GM19468 (cell line): Measurements from ENCODE around the gene FGF9.

Experiments used
- ATAC-seq: cut with Tn5 transposase; IDR thresholded peaks from one replicate; pipeline ENCODE4 v1.9.1; 2021; ENCODE audit warnings: mild to moderate bottlenecking, moderate library complexity, moderate number of reproducible peaks; ENCODE audit not compliant: unreplicated experiment; ENCODE audit errors: extremely low read depth

FGF9 gene

GRCh38 chr13:21701460-21701859 lies 30.6 kb downstream of the FGF9 start:
- no peak for ATAC-seq

- no peak for ATAC-seq
These were observed 33.0 kb downstream of the FGF9 start for GRCh38 chr13:21703846-21704245.

GRCh38 chr13:21707586-21707985 lies 36.7 kb downstream of the FGF9 start:
- no peak for ATAC-seq

GRCh38 chr13:21709697-21710096 lies 38.8 kb downstream of the FGF9 start:
- no peak for ATAC-seq

GRCh38 chr13:21710163-21710562 lies 39.3 kb downstream of the FGF9 start:
- no peak for ATAC-seq

GRCh38 chr13:21717817-21718216 lies 46.9 kb downstream of the FGF9 start:
- ATAC-seq = no peak

- no peak for ATAC-seq
These were observed 48.6 kb downstream of the FGF9 start for GRCh38 chr13:21719463-21719862.

GRCh38 chr13:21723807-21724505 lies 53.1 kb downstream of the FGF9 start:
- no peak for ATAC-seq

GRCh38 chr13:21730186-21730880 lies 59.5 kb downstream of the FGF9 start:
- ATAC-seq = no peak

- no peak for ATAC-seq
These were observed 62.8 kb downstream of the FGF9 start for GRCh38 chr13:21733475-21734263.

GRCh38 chr13:21734961-21735360 lies 64.1 kb downstream of the FGF9 start:
- ATAC-seq = no peak

GRCh38 chr13:21735701-21736401 lies 65.0 kb downstream of the FGF9 start:
- no peak for ATAC-seq

- ATAC-seq = no peak
These were observed 66.1 kb downstream of the FGF9 start for GRCh38 chr13:21736926-21737325.

GRCh38 chr13:21738630-21739029 lies 67.8 kb downstream of the FGF9 start:
- ATAC-seq = no peak

- ATAC-seq = no peak
These were observed 68.9 kb downstream of the FGF9 start for GRCh38 chr13:21739771-21740170.

- ATAC-seq = no peak
These were observed 70.6 kb downstream of the FGF9 start for GRCh38 chr13:21741396-21741979.

- ATAC-seq = no peak
These were observed 71.2 kb downstream of the FGF9 start for GRCh38 chr13:21742096-21742495.

GRCh38 chr13:21744149-21744548 lies 73.3 kb downstream of the FGF9 start:
- ATAC-seq = no peak

- no peak for ATAC-seq
These were observed 74.4 kb downstream of the FGF9 start for GRCh38 chr13:21745307-21745706.

- ATAC-seq = no peak
These were observed 76.6 kb downstream of the FGF9 start for GRCh38 chr13:21747456-21747855.
